PFSK-1 (cell line): ENCODE measurements around the gene KRT27.

Experiments used
- FOXP2 ChIP-seq: optimal IDR thresholded peaks from 2 replicates; pipeline ENCODE3; 2011; ENCODE audit warnings: borderline replicate concordance, control low read depth, inconsistent platforms; ENCODE audit not compliant: insufficient read depth; ENCODE audit errors: extremely low read length, extremely low read depth
- POLR2AphosphoS5 ChIP-seq: IDR thresholded peaks from 2 replicates; pipeline ENCODE4 v1.6.1; 2012; ENCODE audit warnings: low read depth, mild to moderate bottlenecking, control low read depth, low read length, moderate library complexity
- REST ChIP-seq, 2 experiments: IDR thresholded peaks; 2 replicates each; pipeline versions ENCODE4 v1.6.1 to v1.8.0; 2011 to 2012; ENCODE audit warnings: low read depth in 2 of 2, low read length in 2 of 2, control low read depth in 1 of 2, inconsistent platforms in 1 of 2, mild to moderate bottlenecking in 1 of 2, moderate library complexity in 1 of 2; ENCODE audit not compliant: insufficient read depth in 1 of 2
- SIN3A ChIP-seq: IDR thresholded peaks from 2 replicates; pipeline ENCODE4 v1.6.1; 2012; ENCODE audit warnings: mild to moderate bottlenecking, low read length, moderate library complexity, borderline replicate concordance; ENCODE audit not compliant: insufficient read depth
- TAF1 ChIP-seq: IDR thresholded peaks from 2 replicates; pipeline ENCODE4 v1.6.1; 2012; ENCODE audit warnings: low read length, control low read depth, borderline replicate concordance; ENCODE audit not compliant: insufficient read depth

The KRT27 gene

GRCh38 chr17:40796846-40797245, 14.5 kb upstream of the KRT27 start:
- no peak for TF ChIP-seq POLR2AphosphoS5
- TF ChIP-seq SIN3A = no peak
- TF ChIP-seq FOXP2 = no peak
- TF ChIP-seq TAF1 = no peak
- TF ChIP-seq REST (IDR thresholded peaks at IDR 0.05; ENCODE audit: insufficient read depth in 1 of 2, low read depth in 2 of 2, low read length in 2 of 2) = no peak

GRCh38 chr17:40795019-40795667, 12.8 kb upstream of the KRT27 start:
- no peak for TF ChIP-seq POLR2AphosphoS5
- TF ChIP-seq REST (IDR thresholded peaks at IDR 0.05; ENCODE audit: insufficient read depth in 1 of 2, low read depth in 2 of 2, low read length in 2 of 2) = no peak
- TF ChIP-seq SIN3A = no peak

- TF ChIP-seq FOXP2 (no peak), POLR2AphosphoS5 (no peak), SIN3A (no peak), REST (IDR thresholded peaks at IDR 0.05; ENCODE audit: insufficient read depth in 1 of 2, low read depth in 2 of 2, low read length in 2 of 2) (no peak)
Measured at GRCh38 chr17:40794466-40794865, 12.1 kb upstream of the KRT27 start.

GRCh38 chr17:40793832-40794231, 11.5 kb upstream of the KRT27 start:
- TF ChIP-seq SIN3A (no peak), POLR2AphosphoS5 (no peak), TAF1 (no peak), FOXP2 (no peak)

- no peak for TF ChIP-seq REST (IDR thresholded peaks at IDR 0.05; ENCODE audit: insufficient read depth in 1 of 2, low read depth in 2 of 2, low read length in 2 of 2)
- TF ChIP-seq TAF1 = no peak
- TF ChIP-seq POLR2AphosphoS5 = no peak
- no peak for TF ChIP-seq SIN3A
- no peak for TF ChIP-seq FOXP2
Measured at GRCh38 chr17:40791787-40792436, 9.6 kb upstream of the KRT27 start.
